GM18520 (cell line): ENCODE data around the gene UTP14A.
"Not testable (repeated sequence)": the region's sequence is repeated elsewhere in the genome, so short reads cannot be mapped to it uniquely, and the experiment has no call there.

Source experiments
- ATAC-seq: cut with Tn5 transposase; IDR thresholded peaks from one replicate; pipeline ENCODE4 v1.9.1; 2021; ENCODE audit not compliant: unreplicated experiment

Gene UTP14A, protein sequence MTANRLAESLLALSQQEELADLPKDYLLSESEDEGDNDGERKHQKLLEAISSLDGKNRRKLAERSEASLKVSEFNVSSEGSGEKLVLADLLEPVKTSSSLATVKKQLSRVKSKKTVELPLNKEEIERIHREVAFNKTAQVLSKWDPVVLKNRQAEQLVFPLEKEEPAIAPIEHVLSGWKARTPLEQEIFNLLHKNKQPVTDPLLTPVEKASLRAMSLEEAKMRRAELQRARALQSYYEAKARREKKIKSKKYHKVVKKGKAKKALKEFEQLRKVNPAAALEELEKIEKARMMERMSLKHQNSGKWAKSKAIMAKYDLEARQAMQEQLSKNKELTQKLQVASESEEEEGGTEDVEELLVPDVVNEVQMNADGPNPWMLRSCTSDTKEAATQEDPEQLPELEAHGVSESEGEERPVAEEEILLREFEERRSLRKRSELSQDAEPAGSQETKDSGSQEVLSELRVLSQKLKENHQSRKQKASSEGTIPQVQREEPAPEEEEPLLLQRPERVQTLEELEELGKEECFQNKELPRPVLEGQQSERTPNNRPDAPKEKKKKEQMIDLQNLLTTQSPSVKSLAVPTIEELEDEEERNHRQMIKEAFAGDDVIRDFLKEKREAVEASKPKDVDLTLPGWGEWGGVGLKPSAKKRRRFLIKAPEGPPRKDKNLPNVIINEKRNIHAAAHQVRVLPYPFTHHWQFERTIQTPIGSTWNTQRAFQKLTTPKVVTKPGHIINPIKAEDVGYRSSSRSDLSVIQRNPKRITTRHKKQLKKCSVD

DNA sequence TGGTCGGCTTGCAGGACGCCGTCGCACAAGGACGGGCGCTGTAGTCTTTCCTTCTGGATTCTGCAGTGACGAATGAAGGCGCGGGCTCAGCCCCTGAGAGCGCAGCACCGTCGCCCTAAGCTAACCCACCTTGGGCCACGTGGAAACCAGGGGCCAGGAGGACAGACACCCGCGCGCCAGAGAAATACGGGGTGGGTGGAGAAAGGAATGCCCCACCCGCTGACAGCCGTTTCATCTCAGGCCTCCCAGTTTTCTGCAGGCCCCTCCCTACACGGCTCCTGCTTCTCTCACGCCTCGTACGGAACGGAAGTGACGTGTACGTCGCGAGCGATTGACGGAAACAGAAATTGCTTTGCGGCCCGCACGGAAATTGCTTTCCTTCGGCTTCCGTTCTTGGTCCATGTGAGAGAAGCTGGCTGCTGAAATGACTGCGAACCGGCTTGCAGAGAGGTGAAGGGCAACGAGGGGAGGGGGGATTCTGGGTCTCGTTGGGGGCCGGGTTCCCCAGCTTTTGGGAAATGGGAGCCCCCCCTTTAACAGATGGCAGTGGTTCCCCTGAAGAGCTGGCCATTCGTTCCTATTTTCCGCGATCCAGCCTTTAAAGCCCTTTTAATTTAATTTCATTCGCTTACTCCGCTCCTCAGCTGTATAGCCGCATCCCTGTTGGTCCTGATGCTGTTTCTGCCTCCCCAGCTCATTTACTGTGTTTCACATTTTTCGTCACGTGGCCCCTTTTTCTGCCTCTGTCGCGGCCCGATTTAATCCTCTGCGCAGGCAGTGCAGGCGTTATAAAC lies at the start of gene UTP14A:
Gene UTP14A, plus strand, starts transcription at position 378 of the 794 bp plus-strand sequence. Its CDS starts 47 bp downstream, at position 425.
- ATAC-seq: peak; percentile 89

DNA sequence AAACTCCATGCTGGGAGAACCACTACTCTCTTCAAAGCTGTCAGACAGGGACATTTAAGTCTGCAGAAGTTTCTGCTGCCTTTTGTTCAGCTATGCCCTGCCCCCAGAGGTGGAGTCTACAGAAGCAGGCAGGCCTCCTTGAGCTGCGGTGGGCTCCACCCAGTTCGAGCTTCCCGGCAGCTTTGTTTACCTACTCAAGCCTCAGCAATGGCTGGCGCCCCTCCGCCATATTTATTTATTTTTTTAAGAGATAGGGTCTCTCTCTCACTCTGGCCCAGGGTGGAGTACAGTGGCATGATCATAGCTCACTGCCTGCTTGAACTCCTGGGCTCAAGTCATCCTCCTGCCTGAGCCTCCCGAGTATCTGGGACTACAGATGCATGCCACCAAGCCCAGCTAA lies 46.8 kb upstream of the UTP14A start:
- not testable (repeated sequence) for ATAC-seq

DNA sequence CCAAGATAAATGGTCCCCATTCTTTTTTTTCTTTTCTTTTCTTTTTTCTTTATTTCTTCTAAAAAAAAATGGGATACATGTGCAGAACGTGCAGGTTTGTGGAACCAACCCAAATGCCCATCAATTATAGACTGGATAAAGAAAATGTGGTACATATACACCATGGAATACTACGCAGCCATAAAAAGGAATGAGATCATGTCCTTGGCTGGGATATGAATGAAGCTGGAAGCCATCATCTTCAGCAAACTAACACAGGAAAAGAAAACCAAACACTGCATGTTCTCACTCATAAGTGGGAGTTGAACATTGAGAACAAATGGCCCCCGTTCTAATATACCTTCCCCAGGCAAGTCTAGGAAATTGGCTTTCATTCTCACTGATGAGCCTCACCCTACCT lies 39.6 kb upstream of the UTP14A start:
- not testable (repeated sequence) for ATAC-seq

DNA sequence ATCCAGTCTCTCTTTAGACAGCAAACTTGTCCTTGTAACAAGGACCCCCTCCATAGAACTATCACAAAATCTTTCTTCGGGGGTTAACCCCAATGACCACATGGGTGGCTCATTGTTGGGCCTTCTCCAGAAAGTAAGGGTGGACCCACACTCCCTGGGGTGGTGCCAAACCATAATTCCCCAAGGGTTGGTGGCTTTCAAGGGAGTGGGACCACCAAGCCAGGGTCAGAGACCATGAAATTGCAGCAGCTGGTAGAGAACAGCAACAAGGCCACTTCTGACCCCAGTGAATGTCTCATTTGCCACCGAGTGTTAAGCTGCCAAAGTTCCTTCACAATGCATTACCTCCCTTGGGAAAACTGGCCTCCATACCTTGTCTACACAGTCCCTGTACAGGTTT lies 33.4 kb upstream of the UTP14A start:
- no peak for ATAC-seq

DNA sequence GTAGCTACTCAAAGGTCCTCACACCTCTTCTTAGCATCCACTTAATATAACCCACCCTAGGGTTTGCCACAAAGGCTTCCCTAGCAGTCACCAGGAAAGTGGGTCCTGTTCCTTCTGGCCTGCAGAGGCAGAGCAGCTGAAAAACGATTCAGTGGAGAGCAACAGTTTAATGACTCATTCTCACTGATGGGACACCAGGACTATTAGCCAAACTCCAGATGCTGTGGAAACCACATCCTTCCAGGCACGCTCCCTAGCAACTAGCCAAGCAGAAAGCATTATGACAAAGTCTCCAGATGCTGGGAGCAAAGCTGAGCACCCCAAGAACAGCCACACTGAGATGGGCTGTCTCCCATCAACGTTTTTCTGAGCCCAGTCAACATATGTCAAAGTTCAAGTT lies 30.3 kb upstream of the UTP14A start:
- no peak for ATAC-seq

DNA sequence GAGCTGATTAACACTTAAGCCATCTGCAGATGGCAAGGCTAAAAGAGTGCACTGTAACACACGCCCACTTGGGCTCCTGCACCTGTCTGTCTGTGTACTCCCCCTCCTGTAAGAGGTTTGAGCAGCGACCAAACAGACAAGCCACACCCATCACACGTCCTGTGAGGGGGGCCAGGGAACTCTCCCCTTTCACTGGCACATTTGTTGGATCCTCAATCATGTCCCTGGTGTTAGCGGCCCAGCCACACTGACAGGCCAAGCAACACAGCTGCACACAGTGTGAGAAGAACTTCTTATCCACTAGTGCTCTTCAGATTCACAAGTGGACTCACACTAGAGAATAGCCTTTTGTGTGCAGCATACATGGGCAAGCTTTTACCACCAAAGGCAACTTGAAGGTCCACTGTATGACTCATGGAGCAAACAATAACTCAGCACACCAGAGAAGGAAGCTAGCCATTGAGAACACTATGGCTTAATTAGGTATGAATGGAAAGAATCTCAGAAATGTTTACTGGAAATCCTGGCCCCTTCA lies 29.1 kb upstream of the UTP14A start:
- ATAC-seq: no peak

DNA sequence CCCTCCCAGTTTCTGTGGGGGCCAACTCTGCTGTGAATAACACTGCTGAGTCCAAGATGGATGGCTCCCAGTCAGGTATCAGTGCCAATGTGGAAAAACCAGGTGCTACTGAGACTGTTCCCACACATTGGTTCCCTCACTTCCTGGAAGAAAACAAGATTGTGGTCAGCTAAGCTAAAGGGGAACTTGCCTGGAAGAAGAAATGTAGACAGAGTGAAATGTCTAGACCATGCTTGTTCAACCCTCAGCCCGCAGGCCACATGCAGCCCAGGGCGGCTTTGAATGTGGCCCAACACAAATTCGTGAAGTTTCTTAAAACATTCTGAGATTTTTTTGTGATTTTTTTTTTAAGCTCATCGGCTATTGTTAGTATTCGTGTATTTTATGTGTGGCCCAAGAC lies 28.6 kb upstream of the UTP14A start:
- no peak for ATAC-seq

DNA sequence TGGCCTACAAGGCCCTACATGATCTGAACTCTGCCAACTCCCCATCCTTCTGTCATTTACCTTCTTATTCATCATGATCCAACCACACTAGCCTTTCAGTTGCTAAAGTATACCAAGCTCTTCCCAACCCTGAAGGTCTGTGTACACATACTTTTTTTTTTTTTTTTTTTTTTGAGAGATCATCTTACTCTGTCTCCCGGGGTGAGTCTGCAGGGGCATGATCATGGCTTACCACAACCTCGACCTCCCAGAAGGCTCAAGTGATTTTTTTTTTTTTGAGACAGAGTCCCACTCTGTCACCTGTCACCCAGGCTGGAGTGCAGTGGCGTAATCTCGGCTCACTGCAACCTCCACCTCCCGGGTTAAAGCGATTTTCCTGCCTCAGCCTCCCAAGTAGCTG lies 5.9 kb upstream of the UTP14A start:
- ATAC-seq: no peak

DNA sequence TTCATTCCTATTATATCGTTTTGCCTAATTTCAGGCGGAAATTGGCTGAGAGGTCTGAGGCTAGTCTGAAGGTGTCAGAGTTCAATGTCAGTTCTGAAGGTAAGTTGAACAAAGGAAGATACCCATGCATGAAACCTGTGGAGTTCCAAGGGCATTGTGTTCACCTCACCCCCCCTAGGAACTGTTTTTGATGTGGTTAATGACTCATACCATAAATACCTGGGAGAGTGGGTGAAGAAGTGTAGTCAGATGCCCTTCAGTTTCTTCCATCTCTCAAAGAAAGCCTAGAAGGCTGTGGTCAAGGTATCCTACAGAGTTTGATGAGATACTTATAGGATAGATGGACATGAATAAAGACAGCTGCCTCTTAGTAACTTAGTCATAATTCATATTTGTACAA lies 2.7 kb downstream of the UTP14A start:
- no peak for ATAC-seq

DNA sequence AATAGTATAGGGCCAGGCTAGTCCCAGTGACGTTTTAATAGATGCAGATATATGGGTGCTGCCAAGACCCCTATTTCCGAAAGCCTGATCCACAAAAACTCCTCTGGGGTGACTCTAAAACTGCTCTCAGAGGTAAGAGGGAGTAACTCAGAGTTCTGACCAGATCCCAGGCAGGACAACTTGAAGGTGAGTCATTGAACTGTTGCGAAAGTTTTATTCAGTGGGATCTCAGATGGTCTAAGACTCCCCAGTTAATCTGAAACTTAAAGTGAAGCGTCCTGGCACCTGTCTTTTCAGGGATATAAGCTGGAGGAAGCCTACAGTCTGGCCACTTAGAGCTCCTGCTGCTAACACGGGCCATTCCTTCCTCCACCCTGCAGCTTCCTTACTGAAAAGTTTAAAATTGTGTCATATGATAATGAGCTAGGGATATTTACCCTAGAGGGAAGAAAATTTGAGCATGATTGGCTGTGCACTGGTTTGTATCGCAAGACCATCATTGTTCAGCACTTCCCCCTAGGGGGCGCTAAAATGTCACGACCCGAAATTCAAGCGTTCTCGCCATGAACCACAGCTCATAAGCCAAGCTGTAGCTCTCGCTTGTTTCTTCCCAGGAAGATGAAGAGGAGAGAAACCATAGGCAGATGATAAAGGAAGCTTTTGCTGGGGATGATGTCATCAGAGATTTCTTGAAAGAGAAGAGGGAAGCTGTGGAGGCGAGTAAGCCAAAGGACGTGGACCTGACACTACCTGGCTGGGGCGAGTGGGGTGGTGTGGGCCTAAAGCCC lies 19.5 kb downstream of the UTP14A start:
- ATAC-seq: no peak

DNA sequence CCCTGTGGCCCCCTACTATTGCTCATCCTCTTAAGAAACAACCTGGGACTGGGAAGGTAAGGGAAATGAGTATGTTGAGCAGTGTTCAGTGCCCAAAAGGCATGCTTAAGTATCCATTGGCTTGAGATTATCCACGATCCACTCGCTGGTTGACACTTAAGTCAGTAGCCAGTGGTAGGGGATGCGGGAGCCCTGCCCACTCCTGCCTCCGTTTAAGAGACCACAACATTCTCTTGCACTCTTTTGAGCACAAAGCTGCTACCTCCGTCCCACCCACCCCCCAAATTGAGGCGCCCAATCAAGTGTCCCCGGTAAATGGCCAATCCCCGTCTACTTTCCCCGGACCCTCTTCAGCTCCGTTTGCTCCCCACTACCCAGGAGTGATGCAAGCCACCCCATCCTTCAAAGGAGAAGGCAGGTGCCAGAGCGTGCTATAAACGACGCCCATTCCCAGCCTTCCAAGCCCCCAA lies 25.0 kb downstream of the UTP14A start:
- ATAC-seq: no peak

DNA sequence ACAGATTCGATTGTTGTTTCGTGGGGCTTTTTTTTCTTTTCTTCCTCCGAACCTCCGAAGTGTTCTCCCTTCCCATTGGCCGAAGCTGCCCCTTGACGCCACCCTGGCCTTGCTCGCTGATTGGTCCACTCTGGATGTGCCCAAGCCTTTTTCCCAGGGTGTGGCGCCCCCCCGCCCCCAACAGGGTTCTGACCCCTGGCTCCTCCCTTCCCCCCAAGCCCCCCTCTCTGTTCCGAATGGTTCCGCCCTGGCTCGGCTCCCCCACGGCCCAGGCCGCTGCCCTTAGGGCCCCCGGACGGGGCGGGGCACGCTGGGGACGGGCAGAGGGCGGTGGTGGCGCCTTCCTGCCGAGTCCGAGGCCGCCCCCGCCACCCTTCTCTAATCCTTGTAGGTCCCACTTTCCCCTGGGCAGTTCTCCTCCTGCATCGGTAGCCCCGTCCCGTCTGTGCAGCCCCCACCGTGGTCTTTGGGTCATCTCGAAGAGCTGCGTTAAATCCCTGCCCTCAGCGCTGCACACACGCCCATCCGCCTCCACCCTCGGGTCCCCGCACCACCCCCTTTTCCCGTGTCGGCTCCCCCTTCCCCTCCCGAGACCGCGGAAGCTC lies 25.5 kb downstream of the UTP14A start:
- peak; percentile 63 for ATAC-seq

DNA sequence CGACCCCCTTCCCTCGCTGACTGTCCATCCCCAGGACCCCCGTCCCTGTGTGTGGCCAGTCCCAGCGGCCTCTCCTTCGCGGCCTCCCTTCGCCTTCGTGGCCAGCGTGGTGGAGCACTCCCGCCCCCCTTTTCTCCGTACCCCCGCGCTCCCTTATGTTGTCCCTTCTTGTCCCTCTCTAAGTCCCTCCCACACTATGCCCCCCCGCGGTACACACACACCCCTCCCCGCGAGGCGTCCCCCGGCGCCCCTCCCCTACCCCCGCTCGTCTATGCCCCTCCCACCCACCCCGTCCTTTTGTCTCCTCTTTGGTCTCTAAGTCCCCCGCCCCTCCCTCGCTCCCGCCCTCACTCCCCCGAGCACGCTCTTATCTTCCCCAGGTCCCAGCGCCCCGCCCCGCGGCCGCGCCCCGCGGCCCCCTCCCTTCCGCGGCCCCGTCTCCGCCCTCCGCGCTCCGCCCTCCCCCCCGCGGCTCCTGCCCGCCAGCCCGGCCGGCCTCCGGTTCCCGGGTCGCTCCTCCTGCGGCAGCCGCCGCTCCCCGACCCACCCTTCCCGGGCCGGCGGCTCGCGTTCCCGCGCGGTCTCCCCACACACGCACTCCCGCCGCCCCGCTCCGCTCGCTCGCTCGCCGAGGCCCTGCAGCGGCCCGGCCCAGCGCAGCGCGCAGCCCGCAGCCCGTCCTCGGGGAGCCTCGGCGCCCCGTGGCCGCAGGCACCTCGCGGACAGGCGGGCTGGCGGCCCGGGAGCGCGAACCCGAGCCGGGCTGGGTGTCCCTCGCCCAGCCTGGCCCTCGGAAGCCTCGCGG lies 26.3 kb downstream of the UTP14A start:
- no peak for ATAC-seq

DNA sequence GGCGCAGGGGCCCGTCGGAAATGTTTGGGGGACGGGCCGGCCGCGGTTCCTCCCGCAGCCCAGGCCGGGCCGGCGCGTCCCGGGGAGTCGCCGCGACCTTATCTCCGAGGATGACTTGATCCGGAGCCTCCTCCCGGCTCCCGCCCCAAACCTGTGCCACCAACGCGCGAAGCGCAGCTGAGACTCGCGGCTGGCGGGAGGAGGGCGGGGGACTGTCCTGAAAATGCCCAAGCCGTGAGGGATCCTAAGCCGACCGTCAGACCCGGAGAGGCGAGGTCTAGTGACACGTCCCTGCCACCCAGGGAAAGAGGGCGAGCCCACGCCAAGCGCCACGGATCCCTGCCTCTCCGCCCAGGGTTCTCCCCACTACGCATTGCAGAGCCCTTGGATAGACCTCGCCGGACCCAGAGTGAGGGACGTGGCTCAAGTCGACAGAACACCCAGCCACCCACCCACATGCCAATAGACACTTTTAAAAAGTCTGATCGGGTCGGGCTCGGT lies 26.9 kb downstream of the UTP14A start:
- no peak for ATAC-seq

DNA sequence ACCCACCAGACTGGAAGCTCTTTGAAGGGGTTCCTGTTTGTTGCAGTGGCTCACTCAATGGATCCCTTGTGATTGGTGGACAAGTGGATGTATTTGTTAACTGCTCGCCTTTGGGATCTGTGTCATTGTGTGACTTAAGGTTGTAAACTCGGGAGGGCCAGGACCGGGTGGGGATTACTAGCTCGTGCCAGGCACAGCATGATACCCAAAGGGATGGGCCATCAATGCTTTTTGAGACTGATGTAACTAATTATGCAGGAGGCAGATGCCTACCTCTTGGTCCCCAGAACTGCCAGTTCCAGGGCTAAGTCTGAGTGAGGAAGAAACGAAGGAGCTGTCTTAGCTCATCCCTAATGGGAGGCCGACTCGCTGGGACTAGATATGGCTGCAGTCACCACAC lies 27.7 kb downstream of the UTP14A start:
- no peak for ATAC-seq

DNA sequence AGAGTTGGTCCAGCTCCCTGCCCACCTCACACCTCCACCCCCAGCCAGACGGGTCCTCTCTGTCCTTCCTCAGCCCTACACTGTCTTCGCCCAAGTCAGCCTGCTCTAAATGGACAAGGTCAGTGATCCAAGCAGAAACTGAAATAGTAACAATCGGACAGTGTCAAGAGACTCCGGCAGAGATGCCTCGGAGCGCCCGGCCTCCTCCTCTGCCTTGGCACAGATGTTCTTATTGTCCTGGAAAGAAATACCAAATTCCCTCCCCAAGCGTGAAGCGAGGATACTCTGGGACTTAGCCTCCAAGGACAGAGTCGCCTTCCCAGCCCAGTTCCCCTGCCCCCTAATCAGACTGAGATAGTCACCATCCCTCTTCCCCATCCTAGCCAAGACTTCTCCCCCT lies 28.5 kb downstream of the UTP14A start:
- ATAC-seq: no peak

DNA sequence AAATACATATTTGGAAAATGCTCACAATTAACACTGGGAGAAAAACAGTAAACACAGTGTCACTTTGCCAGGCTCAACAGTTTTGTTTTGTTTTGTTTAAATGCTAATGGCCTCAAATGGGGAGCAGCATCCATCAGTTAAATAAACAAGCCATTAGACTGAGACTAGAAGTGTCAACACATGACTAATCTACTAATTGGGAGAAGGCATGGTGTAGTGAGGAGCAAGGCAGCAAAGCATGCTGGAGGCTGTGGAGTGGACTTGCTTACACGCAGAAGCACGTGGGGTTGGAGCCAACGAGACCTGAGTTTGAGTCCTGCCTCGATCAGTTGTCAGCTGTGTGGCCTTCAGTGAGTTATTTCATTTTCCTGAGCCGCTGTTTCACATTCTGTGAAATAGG lies 29.0 kb downstream of the UTP14A start:
- no peak for ATAC-seq

DNA sequence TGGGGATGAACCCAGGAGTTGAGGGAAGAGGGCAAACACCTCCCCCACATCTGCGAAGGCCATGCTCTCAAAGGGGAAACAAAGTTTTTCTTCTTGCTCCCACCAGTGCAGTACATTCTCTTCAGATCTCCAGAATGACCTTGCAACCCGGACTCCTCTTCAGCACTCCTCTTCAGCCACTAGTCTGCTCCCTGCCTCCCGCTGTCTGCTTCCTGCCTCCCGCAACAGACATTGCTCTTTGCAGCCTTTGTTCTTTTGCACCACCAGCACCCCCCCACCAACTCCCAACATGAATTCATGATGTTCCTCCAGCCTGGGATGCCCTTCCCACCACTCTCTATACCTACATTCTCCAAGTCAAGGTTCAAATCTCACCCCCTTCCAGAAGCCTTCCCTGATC lies 32.1 kb downstream of the UTP14A start:
- no peak for ATAC-seq

DNA sequence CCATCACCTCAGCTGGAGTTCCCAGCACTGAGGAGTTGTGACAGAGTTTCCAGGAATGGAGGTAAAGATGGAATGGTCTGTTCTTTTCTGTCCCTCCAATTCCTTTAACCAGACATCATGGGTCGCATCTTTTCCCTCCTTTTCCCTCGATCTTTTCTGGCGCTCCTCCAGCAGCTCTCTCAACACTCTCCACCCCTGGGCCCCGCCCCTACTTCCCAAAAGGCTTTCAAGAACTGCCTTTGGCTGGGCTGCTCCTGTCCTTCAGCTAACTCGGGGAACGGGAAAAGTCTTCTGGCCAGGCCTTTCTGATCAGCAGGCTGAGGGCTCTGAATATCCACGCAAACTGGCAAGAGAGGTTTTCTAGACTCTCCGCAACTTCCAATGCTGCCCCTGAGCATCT lies 34.0 kb downstream of the UTP14A start:
- no peak for ATAC-seq
